Endothelial cell of umbilical vein (primary cell): ENCODE measurements around the gene PRDM11. TPM values are rescaled to one million over a fixed set of nuclear protein-coding genes. Genes with fewer than 3 reads are reported as not detected.

ENCODE experiments used
- BruUV-seq: library from RNA; stranded (reverse); fragments of 400-500 nt; replicated peaks from 2 replicates; lab custom pipeline; 2021; lab: Mats Ljungman, UMichigan
- CTCF ChIA-PET: fragments of 300-600, 350-600 bp; sonication (Branson Sonifier 250); formaldehyde crosslinking; loops from one replicate; lab custom pipeline; 2021; ENCODE audit warnings: antibody characterized with exemption, inconsistent platforms; lab: Charles Lee
- POLR2A ChIA-PET: fragments of 300-600, 350-600 bp; sonication (Branson Sonifier 250); formaldehyde crosslinking; loops from one replicate; lab custom pipeline; 2021; ENCODE audit warnings: antibody characterized with exemption, inconsistent platforms; lab: Charles Lee
- DNase-seq: peaks from one replicate; pipeline ENCODE4 v3.0.0-alpha.2; 2011; ENCODE audit warnings: low read depth, low spot score
- FAIRE-seq: peaks from 2 replicates; lab custom pipeline; 2011; peaks lifted over from hg19 to GRCh38; lab: Jason Lieb, UNC
- H2AFZ ChIP-seq: 2 replicates; pipeline ENCODE4 v1.6.0; 2012; ENCODE audit warnings: low read depth, low read length, control low read depth, inconsistent platforms
- H3K27ac ChIP-seq: 2 replicates; pipeline ENCODE4 v1.5.1; 2011; ENCODE audit warnings: low read depth, mild to moderate bottlenecking, control low read depth, low read length, moderate library complexity; ENCODE audit not compliant: insufficient read depth
- H3K27me3 ChIP-seq, 2 experiments: 2 replicates each; pipeline versions ENCODE4 v1.6.0 to v1.6.1; 2011; ENCODE audit warnings: low read length in 2 of 2, mixed read lengths in 1 of 2; ENCODE audit not compliant: control insufficient read depth in 2 of 2, insufficient read depth in 2 of 2
- H3K36me3 ChIP-seq, 2 experiments: 2 replicates in 1 of 2; 3 replicates in 1 of 2; pipeline ENCODE4 v1.5.1; 2011; ENCODE audit warnings: low read length in 2 of 2, mild to moderate bottlenecking in 1 of 2, moderate library complexity in 1 of 2; ENCODE audit not compliant: control insufficient read depth in 2 of 2, insufficient read depth in 2 of 2; ENCODE audit errors: extremely low read depth in 1 of 2
- H3K4me1 ChIP-seq: 3 replicates; pipeline ENCODE4 v1.5.1; 2011; ENCODE audit warnings: mild to moderate bottlenecking, low read length; ENCODE audit not compliant: control insufficient read depth, insufficient read depth; ENCODE audit errors: extremely low read depth
- H3K4me2 ChIP-seq: 2 replicates; pipeline ENCODE4 v1.6.1; 2011; ENCODE audit warnings: low read length, control low read depth, mixed read lengths; ENCODE audit not compliant: insufficient read depth
- H3K4me3 ChIP-seq, 3 experiments: fragments of 200-600 bp in 1 of 3; sonication (generic), shearing (Covaris generic) in 1 of 3; replicated peaks in 1 of 3; 2 replicates each; pipeline ENCODE4 v1.5.1; 2011 to 2016; ENCODE audit warnings: control low read depth in 3 of 3, low read length in 3 of 3, mild to moderate bottlenecking in 2 of 3, inconsistent platforms in 1 of 3, low read depth in 1 of 3, moderate library complexity in 1 of 3; ENCODE audit not compliant: insufficient read depth in 1 of 3
- H3K79me2 ChIP-seq: 2 replicates; pipeline ENCODE4 v1.6.0; 2012; ENCODE audit warnings: low read length, inconsistent platforms; ENCODE audit not compliant: control insufficient read depth, insufficient read depth
- H3K9ac ChIP-seq: replicated peaks from 2 replicates; pipeline ENCODE3; 2011; ENCODE audit warnings: low read length, control low read depth; ENCODE audit not compliant: insufficient read depth; ENCODE audit errors: extremely low read depth
- H3K9me1 ChIP-seq: replicated peaks from 3 replicates; pipeline ENCODE4 v1.6.0; 2011; ENCODE audit warnings: mild to moderate bottlenecking, low read length; ENCODE audit not compliant: control insufficient read depth, insufficient read depth; ENCODE audit errors: extremely low read depth
- H3K9me3 ChIP-seq: replicated peaks from 2 replicates; pipeline ENCODE4 v1.5.1; 2012; ENCODE audit warnings: low read length, inconsistent platforms; ENCODE audit not compliant: control insufficient read depth, insufficient read depth
- H4K20me1 ChIP-seq: replicated peaks from 2 replicates; pipeline ENCODE3; 2011; ENCODE audit warnings: mild to moderate bottlenecking, low read length; ENCODE audit not compliant: control insufficient read depth, insufficient read depth; ENCODE audit errors: extremely low read depth
- EZH2 ChIP-seq: IDR thresholded peaks from 2 replicates; pipeline ENCODE4 v1.6.1; 2012; ENCODE audit warnings: borderline replicate concordance, low read depth, mild to moderate bottlenecking, moderate library complexity, low read length, inconsistent platforms; ENCODE audit not compliant: severe bottlenecking
- FOS ChIP-seq: IDR thresholded peaks from 2 replicates; pipeline ENCODE4 v1.6.1; 2011; ENCODE audit warnings: mild to moderate bottlenecking, low read length, moderate library complexity, borderline replicate concordance; ENCODE audit not compliant: insufficient read depth
- GATA2 ChIP-seq: IDR thresholded peaks from 2 replicates; pipeline ENCODE4 v1.7.0; 2011; ENCODE audit warnings: low read depth, mild to moderate bottlenecking, moderate library complexity, mixed read lengths, low read length; ENCODE audit not compliant: insufficient read length, insufficient read depth
- JUN ChIP-seq: IDR thresholded peaks from 2 replicates; pipeline ENCODE4 v1.6.1; 2011; ENCODE audit warnings: borderline replicate concordance, low read depth; ENCODE audit not compliant: insufficient read length, insufficient read depth
- MYC ChIP-seq: IDR thresholded peaks from one replicate; pipeline ENCODE4 v1.6.1; 2011; ENCODE audit warnings: mild to moderate bottlenecking, low read depth, low read length
- POLR2A ChIP-seq: IDR thresholded peaks from 2 replicates; pipeline ENCODE4 v1.6.1; 2012; ENCODE audit warnings: low read depth, mild to moderate bottlenecking, control low read depth, low read length
- POLR2AphosphoS5 ChIP-seq: IDR thresholded peaks from 2 replicates; pipeline ENCODE4 v1.6.1; 2012; ENCODE audit warnings: low read depth, mild to moderate bottlenecking, control low read depth, low read length, moderate library complexity; ENCODE audit not compliant: insufficient read depth
- dilution Hi-C: fragments of 300-500 bp; cut with MboI; formaldehyde crosslinking; loops from one replicate; pipeline ENCODE4 v1.15.0; 2019; ENCODE audit warnings: low sequenced_read_pairs; ENCODE audit not compliant: extremely low pct_ligation_motif_present
- intact Hi-C: fragments of 100-400 bp; cut with micrococcal nuclease; formaldehyde crosslinking; loops from one replicate; pipeline ENCODE4 v1.10.0; 2022
- polyA plus RNA-seq, 4 experiments: library from polyadenylated mRNA; depleted of rRNA in 3 of 4; stranded (reverse) in 3 of 4; unstranded in 1 of 4; fragments of >200 nt; gene quantifications; 2 replicates each; pipeline versions ENCODE4 v1.2.1 to v1.2.3, GENCODE V29; 2011 to 2012; ENCODE audit warnings: missing spikeins in 1 of 4
- total RNA-seq: library from RNA; stranded (reverse); gene quantifications from 2 replicates; pipeline ENCODE4 v1.2.3, GENCODE V29; 2021
- TF ChIP-seq, protein P1 (sequence below), 2 donors: IDR thresholded peaks; 1 replicate in 1 of 2; 2 replicates in 1 of 2; pipeline ENCODE4 v1.5.1; 2011; ENCODE audit warnings: low read length in 2 of 2, mild to moderate bottlenecking in 2 of 2, moderate library complexity in 2 of 2, control low read depth in 1 of 2, inconsistent platforms in 1 of 2, low read depth in 1 of 2; ENCODE audit not compliant: insufficient read depth in 1 of 2; ENCODE audit errors: extremely low read depth in 1 of 2
- TF ChIP-seq, protein P2 (sequence below): IDR thresholded peaks from 2 replicates; pipeline ENCODE4 v1.6.1; 2011; ENCODE audit not compliant: insufficient read depth, insufficient read length

The PRDM11 gene
- total and polyA plus RNA-seq, 2 donors (not counting 3 experiments of a cell fraction or from before 2014, with no cell fraction given), result 6.9 to 14.1 TPM

DNA sequence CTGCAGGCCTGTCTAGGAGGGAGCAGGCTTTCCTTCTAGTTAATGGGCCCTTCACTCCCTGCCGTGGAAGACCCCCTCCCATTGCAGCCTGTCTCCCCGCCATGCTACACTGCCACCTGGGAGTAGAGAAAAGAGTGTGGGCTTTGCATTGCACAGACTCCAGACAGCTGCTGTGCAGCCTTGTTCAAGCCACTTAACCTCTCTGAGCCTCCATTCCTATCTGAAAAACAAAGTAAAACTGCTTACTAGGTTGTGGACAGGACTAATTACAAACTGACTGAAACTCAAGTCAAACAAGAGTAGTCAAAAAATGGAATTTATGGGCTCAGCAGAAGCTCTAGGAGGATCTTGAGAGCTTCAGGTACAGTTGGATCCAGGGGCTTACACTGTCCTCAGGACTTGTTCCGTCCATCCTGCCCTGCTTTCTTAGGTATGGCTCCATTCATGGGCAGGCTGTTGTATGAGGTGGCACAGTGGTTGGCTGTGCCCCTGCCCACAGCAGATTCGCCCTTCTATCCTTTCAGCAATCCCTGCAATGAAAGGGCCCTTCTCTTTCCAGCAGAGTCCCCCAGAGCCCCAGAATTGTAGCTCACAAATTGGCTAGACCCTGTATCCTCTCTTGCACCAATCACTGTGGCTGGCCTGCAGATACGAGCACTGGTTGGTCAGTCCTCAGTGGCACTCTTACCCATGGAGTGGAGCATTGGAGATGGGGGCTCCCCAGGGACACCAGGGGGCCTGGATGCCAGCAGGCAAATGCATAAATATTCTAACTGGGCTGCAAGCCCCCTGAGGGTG, 19.6 kb downstream of the PRDM11 start:
- dilution Hi-C loops, result no loop called here
- no peak overlapping the region for H2AFZ ChIP-seq
- POLR2A ChIA-PET, result no interaction called here
- H3K9me3 ChIP-seq, result no peaks in the 10 kb centered on the region
- no peaks in the 10 kb centered on the region for H3K4me1 ChIP-seq
- no TSS peak for BruUV-seq
- H3K27me3 ChIP-seq, result no peaks in the 10 kb centered on the region
- no peak for FAIRE-seq
- no peak overlapping the region for H3K4me2 ChIP-seq
- TF ChIP-seq JUN (no peak), EZH2 (no peak)
- no peak overlapping the region for H3K9ac ChIP-seq
- no peaks in the 10 kb centered on the region for H4K20me1 ChIP-seq
- no peaks in the 10 kb centered on the region for H3K9me1 ChIP-seq
- CTCF ChIA-PET, result interaction anchor here (1.2 kb wide), 1 partner anchor 15 kb away, joined by 3 read pairs; no protein-coding TSS in a partner anchor
- intact Hi-C loops, result no loop called here
- DNase-seq, result no peak
- no peak overlapping the region for H3K4me3 ChIP-seq
- H3K79me2 ChIP-seq, result no peaks in the 10 kb centered on the region
- H3K36me3 ChIP-seq, result no peaks in the 10 kb centered on the region
- H3K27ac ChIP-seq, result no peak overlapping the region

DNA sequence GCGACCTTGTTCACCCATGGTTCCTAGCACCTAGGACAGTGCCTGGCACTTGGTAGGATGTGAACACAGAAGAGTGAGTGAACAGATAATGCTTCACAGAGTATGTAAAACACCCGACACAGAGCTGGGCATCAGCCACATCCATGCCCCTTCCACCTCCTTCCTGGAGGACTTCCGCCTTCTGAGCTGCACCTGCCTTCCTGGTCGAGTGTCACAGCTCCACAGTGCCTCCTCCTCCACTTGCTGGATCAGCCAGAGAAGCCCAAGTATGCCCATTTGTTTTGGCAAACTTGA, 20.1 kb downstream of the PRDM11 start:
- ChIA-PET POLR2A (no interaction called here), CTCF (interaction anchor here (0.7 to 1.2 kb wide), 2 partner anchors 14 to 67 kb away, joined by 3 read pairs; no protein-coding TSS in a partner anchor)
- Histone ChIP-seq H3K27ac (no peak overlapping the region), H2AFZ (no peak overlapping the region), H3K4me3 (no peak overlapping the region), H3K9me3 (no peaks in the 10 kb centered on the region), H4K20me1 (no peaks in the 10 kb centered on the region), H3K27me3 (no peaks in the 10 kb centered on the region), H3K9me1 (no peaks in the 10 kb centered on the region), H3K4me2 (no peak overlapping the region), H3K4me1 (no peaks in the 10 kb centered on the region), H3K9ac (no peak overlapping the region), H3K36me3 (no peaks in the 10 kb centered on the region), H3K79me2 (no peaks in the 10 kb centered on the region)
- intact Hi-C loops (no loop called here), dilution Hi-C loops (no loop called here)
- no peak for DNase-seq
- no peak for FAIRE-seq
- BruUV-seq, result no TSS peak
- TF ChIP-seq POLR2AphosphoS5 (no peak), JUN (no peak), POLR2A (no peak), EZH2 (no peak), GATA2 (no peak), MYC (no peak), FOS (no peak)
- TF ChIP-seq, protein P1, sequence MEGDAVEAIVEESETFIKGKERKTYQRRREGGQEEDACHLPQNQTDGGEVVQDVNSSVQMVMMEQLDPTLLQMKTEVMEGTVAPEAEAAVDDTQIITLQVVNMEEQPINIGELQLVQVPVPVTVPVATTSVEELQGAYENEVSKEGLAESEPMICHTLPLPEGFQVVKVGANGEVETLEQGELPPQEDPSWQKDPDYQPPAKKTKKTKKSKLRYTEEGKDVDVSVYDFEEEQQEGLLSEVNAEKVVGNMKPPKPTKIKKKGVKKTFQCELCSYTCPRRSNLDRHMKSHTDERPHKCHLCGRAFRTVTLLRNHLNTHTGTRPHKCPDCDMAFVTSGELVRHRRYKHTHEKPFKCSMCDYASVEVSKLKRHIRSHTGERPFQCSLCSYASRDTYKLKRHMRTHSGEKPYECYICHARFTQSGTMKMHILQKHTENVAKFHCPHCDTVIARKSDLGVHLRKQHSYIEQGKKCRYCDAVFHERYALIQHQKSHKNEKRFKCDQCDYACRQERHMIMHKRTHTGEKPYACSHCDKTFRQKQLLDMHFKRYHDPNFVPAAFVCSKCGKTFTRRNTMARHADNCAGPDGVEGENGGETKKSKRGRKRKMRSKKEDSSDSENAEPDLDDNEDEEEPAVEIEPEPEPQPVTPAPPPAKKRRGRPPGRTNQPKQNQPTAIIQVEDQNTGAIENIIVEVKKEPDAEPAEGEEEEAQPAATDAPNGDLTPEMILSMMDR (IDR thresholded peaks at IDR 0.05; ENCODE audit: extremely low read depth in 1 of 2, insufficient read depth in 1 of 2, low read depth in 1 of 2, low read length in 2 of 2), result no peak
- TF ChIP-seq, protein P2, sequence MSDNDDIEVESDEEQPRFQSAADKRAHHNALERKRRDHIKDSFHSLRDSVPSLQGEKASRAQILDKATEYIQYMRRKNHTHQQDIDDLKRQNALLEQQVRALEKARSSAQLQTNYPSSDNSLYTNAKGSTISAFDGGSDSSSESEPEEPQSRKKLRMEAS, result no peak
